BJ (cell line): ENCODE data around the gene PEX12. TPM values are rescaled to one million over a fixed set of nuclear protein-coding genes. Genes with fewer than 3 reads are reported as not detected.
A peak's percentile ranks its signal among the peaks of the same experiment; 100 is the strongest.
"Not testable (repeated sequence)": the region's sequence is repeated elsewhere in the genome, so short reads cannot be mapped to it uniquely, and the experiment has no call there.

Experiments used
- CTCF ChIA-PET: fragments of 350-600 bp; formaldehyde crosslinking; extraction: SDS; loops from one replicate; lab custom pipeline; 2021; ENCODE audit warnings: antibody characterized with exemption, inconsistent platforms; lab: Yijun Ruan, JAX
- POLR2A ChIA-PET: fragments of 300-600 bp; sonication (Branson Sonifier 250); formaldehyde crosslinking; extraction: SDS; loops from one replicate; lab custom pipeline; 2021; ENCODE audit warnings: antibody characterized with exemption; lab: Charles Lee
- DNase-seq: peaks from one replicate; pipeline ENCODE4 v3.0.0-alpha.2; 2011; ENCODE audit warnings: low read depth
- H3K27me3 ChIP-seq: 2 replicates; pipeline ENCODE4 v1.6.0; 2011; ENCODE audit warnings: low read length; ENCODE audit not compliant: control insufficient read depth, insufficient read depth
- H3K36me3 ChIP-seq: 2 replicates; pipeline ENCODE4 v1.5.1; 2011; ENCODE audit warnings: low read length; ENCODE audit not compliant: control insufficient read depth, insufficient read depth
- H3K4me3 ChIP-seq: 2 replicates; pipeline ENCODE4 v1.5.1; 2011; ENCODE audit warnings: low read depth, mild to moderate bottlenecking, control low read depth, low read length
- polyA plus RNA-seq: library from polyadenylated mRNA; depleted of rRNA; stranded (reverse); fragments of >200 nt; gene quantifications from 2 replicates; pipeline ENCODE4 v1.2.3, GENCODE V29; 2011
- TF ChIP-seq, protein P1 (sequence below): IDR thresholded peaks from 2 replicates; pipeline ENCODE4 v1.5.1; 2011; ENCODE audit warnings: low read depth, mild to moderate bottlenecking, control low read depth, inconsistent platforms, low read length, moderate library complexity; ENCODE audit not compliant: insufficient read depth

The PEX12 gene
- polyA plus RNA-seq, 1 experiment = 8.5 TPM

- CTCF ChIA-PET = interaction anchor here (1.0 kb wide), 1 partner anchor 45 kb away, joined by 4 read pairs; no protein-coding TSS in a partner anchor
- POLR2A ChIA-PET = no interaction called here
- no peak for DNase-seq
- no peaks in the 10 kb centered on the region; the same call in 1 of the 2 replicates for H3K36me3 ChIP-seq
- H3K27me3 ChIP-seq = no peaks in the 10 kb centered on the region
- TF ChIP-seq, protein P1, sequence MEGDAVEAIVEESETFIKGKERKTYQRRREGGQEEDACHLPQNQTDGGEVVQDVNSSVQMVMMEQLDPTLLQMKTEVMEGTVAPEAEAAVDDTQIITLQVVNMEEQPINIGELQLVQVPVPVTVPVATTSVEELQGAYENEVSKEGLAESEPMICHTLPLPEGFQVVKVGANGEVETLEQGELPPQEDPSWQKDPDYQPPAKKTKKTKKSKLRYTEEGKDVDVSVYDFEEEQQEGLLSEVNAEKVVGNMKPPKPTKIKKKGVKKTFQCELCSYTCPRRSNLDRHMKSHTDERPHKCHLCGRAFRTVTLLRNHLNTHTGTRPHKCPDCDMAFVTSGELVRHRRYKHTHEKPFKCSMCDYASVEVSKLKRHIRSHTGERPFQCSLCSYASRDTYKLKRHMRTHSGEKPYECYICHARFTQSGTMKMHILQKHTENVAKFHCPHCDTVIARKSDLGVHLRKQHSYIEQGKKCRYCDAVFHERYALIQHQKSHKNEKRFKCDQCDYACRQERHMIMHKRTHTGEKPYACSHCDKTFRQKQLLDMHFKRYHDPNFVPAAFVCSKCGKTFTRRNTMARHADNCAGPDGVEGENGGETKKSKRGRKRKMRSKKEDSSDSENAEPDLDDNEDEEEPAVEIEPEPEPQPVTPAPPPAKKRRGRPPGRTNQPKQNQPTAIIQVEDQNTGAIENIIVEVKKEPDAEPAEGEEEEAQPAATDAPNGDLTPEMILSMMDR = no peak
- H3K4me3 ChIP-seq = no peak overlapping the region
Observed at GRCh38 chr17:35616536-35616935, 38.2 kb upstream of the PEX12 start.

DNA sequence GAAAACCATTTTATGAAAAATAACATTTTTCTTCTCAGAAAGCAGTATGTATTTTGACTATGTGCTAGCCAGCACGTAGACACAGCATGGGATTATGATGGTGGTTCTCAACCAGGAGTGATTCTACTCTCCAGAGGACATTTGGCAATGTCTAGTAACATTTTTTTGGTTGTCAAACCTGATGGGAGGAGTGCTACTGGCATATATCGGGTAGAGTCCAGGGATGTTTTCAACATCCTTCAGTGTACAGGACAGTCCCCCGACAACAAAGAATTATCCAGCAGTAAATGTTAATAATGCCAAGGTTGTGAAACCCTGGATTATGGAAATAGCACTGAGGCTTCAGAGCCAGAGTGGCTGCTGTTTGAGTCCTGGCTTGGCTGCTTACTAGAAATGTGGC, 36.4 kb upstream of the PEX12 start:
- TF ChIP-seq, protein P1 = no peak
- CTCF ChIA-PET = interaction anchor here (1.0 to 6.1 kb wide), 5 partner anchors 7 to 133 kb away, joined by 3 to 268 read pairs (median 4); partner anchors contain the start of gene GAS2L2
- H3K36me3 ChIP-seq = no peaks in the 10 kb centered on the region; the same call in 1 of the 2 replicates
- no peaks in the 10 kb centered on the region for H3K27me3 ChIP-seq
- H3K4me3 ChIP-seq = no peak overlapping the region
- DNase-seq = no peak
- POLR2A ChIA-PET = no interaction called here

- TF ChIP-seq, protein P1 = peak; percentile 74
- CTCF ChIA-PET = interaction anchor here (0.6 to 6.1 kb wide), 27 partner anchors 10 to 196 kb away, joined by 3 to 268 read pairs (median 4); partner anchors contain the start of genes C17orf50, GAS2L2, RASL10B and TAF15
- no peak overlapping the region for H3K4me3 ChIP-seq
- no peaks in the 10 kb centered on the region for H3K27me3 ChIP-seq
- POLR2A ChIA-PET = interaction anchor here (1.2 kb wide), 1 partner anchor 119 kb away, joined by 4 read pairs; the partner anchor contains the start of gene RASL10B
- no peak for DNase-seq
- H3K36me3 ChIP-seq = peaks cover 2% of the 10 kb centered on the region
Observed at GRCh38 chr17:35612924-35613521, 34.7 kb upstream of the PEX12 start.

GRCh38 chr17:35610746-35611145, 32.4 kb upstream of the PEX12 start:
- H3K27me3 ChIP-seq, DNase-seq, H3K36me3 ChIP-seq, H3K4me3 ChIP-seq: not testable (repeated sequence)
- CTCF ChIA-PET = interaction anchor here (2.7 to 6.1 kb wide), 3 partner anchors 137 to 153 kb away, joined by 12 to 268 read pairs (median 21); partner anchors contain the start of gene GAS2L2
- POLR2A ChIA-PET = interaction anchor here (0.7 kb wide), 1 partner anchor 120 kb away, joined by 5 read pairs; no protein-coding TSS in a partner anchor

GRCh38 chr17:35609831-35610230, 31.5 kb upstream of the PEX12 start:
- no peak overlapping the region for H3K4me3 ChIP-seq
- POLR2A ChIA-PET = no interaction called here
- no peak for DNase-seq
- peaks cover 4% of the 10 kb centered on the region for H3K36me3 ChIP-seq
- H3K27me3 ChIP-seq = no peaks in the 10 kb centered on the region
- TF ChIP-seq, protein P1 = no peak
- CTCF ChIA-PET = no interaction called here
